Natural killer cell (primary cell): ENCODE data around the gene EARS2. TPM values are rescaled to one million over a fixed set of nuclear protein-coding genes. Genes with fewer than 3 reads are reported as not detected.

ENCODE experiments used
- ATAC-seq, 3 donors: fragments of 150-1000 bp in 2 of 3; fragments of 200-7000 bp in 1 of 3; cut with Tn5 transposase; 1 replicate in 1 of 3; 2 replicates in 2 of 3; pipeline ENCODE4 v1.10.0; 2021; ENCODE audit warnings: mild to moderate bottlenecking in 2 of 3, moderate library complexity in 2 of 3
- DNase-seq, 2 donors: peaks; one replicate each; pipeline versions ENCODE4 v3.0.0 to v3.0.0-alpha.2; 2013 to 2021; ENCODE audit warnings: mixed read lengths in 1 of 2
- H3K27ac ChIP-seq: one replicate; pipeline ENCODE4 v1.5.1; 2013; ENCODE audit warnings: mild to moderate bottlenecking, low read length
- H3K27me3 ChIP-seq: one replicate; pipeline ENCODE4 v1.6.1; 2013; ENCODE audit warnings: low read length; ENCODE audit not compliant: control insufficient read depth, insufficient read depth
- H3K36me3 ChIP-seq: one replicate; pipeline ENCODE4 v1.6.1; 2013; ENCODE audit warnings: low read length; ENCODE audit not compliant: control insufficient read depth, insufficient read depth
- H3K4me1 ChIP-seq: one replicate; pipeline ENCODE4 v1.6.1; 2013; ENCODE audit warnings: low read length; ENCODE audit not compliant: control insufficient read depth, insufficient read depth
- H3K4me3 ChIP-seq: one replicate; pipeline ENCODE4 v1.5.1; 2013; ENCODE audit warnings: low read length
- H3K9me3 ChIP-seq: one replicate; pipeline ENCODE4 v1.6.1; 2013; ENCODE audit warnings: low read length; ENCODE audit not compliant: control insufficient read depth, insufficient read depth
- H3K27ac Mint-ChIP-seq, 2 donors: one replicate each; pipeline ENCODE4 v1.8.0; 2022; ENCODE audit warnings: mild to moderate bottlenecking in 2 of 2, mixed read lengths in 2 of 2, moderate library complexity in 1 of 2
- H3K27me3 Mint-ChIP-seq, 2 donors: one replicate each; pipeline ENCODE4 v1.8.0; 2022; ENCODE audit warnings: low read depth in 2 of 2, mixed read lengths in 2 of 2
- H3K36me3 Mint-ChIP-seq: one replicate; pipeline ENCODE4 v1.8.0; 2022; ENCODE audit warnings: mixed read lengths
- H3K4me1 Mint-ChIP-seq, 2 donors: one replicate each; pipeline ENCODE4 v1.8.0; 2022; ENCODE audit warnings: mixed read lengths in 2 of 2
- H3K4me3 Mint-ChIP-seq: one replicate; pipeline ENCODE4 v1.8.0; 2022; ENCODE audit warnings: mild to moderate bottlenecking, moderate library complexity, mixed read lengths
- H3K9me3 Mint-ChIP-seq, 2 donors: one replicate each; pipeline ENCODE4 v1.8.0; 2022; ENCODE audit warnings: mixed read lengths in 2 of 2
- CTCF ChIP-seq: fragments of 200-600 bp; IDR thresholded peaks from one replicate; pipeline ENCODE4 v1.8.0; 2022; ENCODE audit warnings: antibody characterized with exemption
- whole genome bisulfite sequencing: methylation state at CpG from one replicate; pipeline ENCODE4 v1.1.7; 2013; ENCODE audit warnings: missing lambda C conversion rate; ENCODE audit not compliant: insufficient coverage; 5-methylcytosine and 5-hydroxymethylcytosine counted together
- intact Hi-C: fragments of 100-400 bp; cut with micrococcal nuclease; formaldehyde crosslinking; loops from one replicate; pipeline ENCODE4 v1.14.2; 2022
- total RNA-seq, 4 donors: library from RNA; stranded (reverse); fragments of 120-200 nt in 1 of 4; gene quantifications; one replicate each; pipeline versions ENCODE4 v1.2.3 to v1.2.4, GENCODE V29; 2013 to 2022

The EARS2 gene
- total RNA-seq, 3 donors from 2014 or later (not counting 1 experiment from before 2014, with no cell fraction given), result 12.1 to 14.2 (median 12.4) TPM

- intact Hi-C loops, result no loop called here
- no peak overlapping the region for H3K27ac Mint-ChIP-seq
- ATAC-seq (no peak), DNase-seq (no peak)
- no peak overlapping the region for H3K27ac ChIP-seq
- H3K4me3 Mint-ChIP-seq, result no peak overlapping the region
- H3K9me3 ChIP-seq, result no peaks in the 10 kb centered on the region
- H3K4me3 ChIP-seq, result no peak overlapping the region
- H3K9me3 Mint-ChIP-seq, result no peaks in the 10 kb centered on the region
- no peaks in the 10 kb centered on the region for H3K27me3 ChIP-seq
- H3K4me1 Mint-ChIP-seq, result no peaks in the 10 kb centered on the region
- H3K36me3 Mint-ChIP-seq, result no peaks in the 10 kb centered on the region
- no peak for TF ChIP-seq CTCF
- WGBS, result 96% methylated on average over 18 of the region's 19 CpGs
- peaks cover 42% of the 10 kb centered on the region for H3K36me3 ChIP-seq
- H3K27me3 Mint-ChIP-seq, result no peaks in the 10 kb centered on the region
- H3K4me1 ChIP-seq, result no peaks in the 10 kb centered on the region
These were observed 22.0 kb downstream of the EARS2 start for GRCh38 chr16:23534868-23535860.

- no peak for ATAC-seq
- H3K4me3 ChIP-seq, result no peak overlapping the region
- no peaks in the 10 kb centered on the region for H3K27me3 ChIP-seq
- intact Hi-C loops, result no loop called here
- no peaks in the 10 kb centered on the region for H3K36me3 Mint-ChIP-seq
- no peaks in the 10 kb centered on the region for H3K4me1 Mint-ChIP-seq
- no peak overlapping the region for H3K27ac Mint-ChIP-seq
- H3K36me3 ChIP-seq, result peaks cover 59% of the 10 kb centered on the region
- H3K9me3 Mint-ChIP-seq, result no peaks in the 10 kb centered on the region
- H3K9me3 ChIP-seq, result no peaks in the 10 kb centered on the region
- no peak overlapping the region for H3K27ac ChIP-seq
- 93% methylated on average over 1 of the region's 1 CpG for WGBS
- no peak for DNase-seq
- no peak overlapping the region for H3K4me3 Mint-ChIP-seq
- H3K27me3 Mint-ChIP-seq, result no peaks in the 10 kb centered on the region
- TF ChIP-seq CTCF, result no peak
- H3K4me1 ChIP-seq, result no peaks in the 10 kb centered on the region
These were observed 24.7 kb downstream of the EARS2 start for GRCh38 chr16:23532448-23532847.

GRCh38 chr16:23530062-23530461 is 27.1 kb downstream of the EARS2 start:
- no peak for ATAC-seq
- 100% methylated on average over 5 of the region's 5 CpGs for WGBS
- H3K27ac ChIP-seq, result no peak overlapping the region
- Mint-ChIP-seq H3K27me3 (no peaks in the 10 kb centered on the region), H3K9me3 (no peaks in the 10 kb centered on the region), H3K36me3 (no peaks in the 10 kb centered on the region), H3K4me1 (no peaks in the 10 kb centered on the region), H3K4me3 (no peak overlapping the region), H3K27ac (no peak overlapping the region)
- no peak overlapping the region for H3K4me3 ChIP-seq
- TF ChIP-seq CTCF, result no peak
- no peaks in the 10 kb centered on the region for H3K27me3 ChIP-seq
- intact Hi-C loops, result no loop called here
- no peak for DNase-seq
- no peaks in the 10 kb centered on the region for H3K4me1 ChIP-seq
- H3K36me3 ChIP-seq, result peaks cover 62% of the 10 kb centered on the region
- no peaks in the 10 kb centered on the region for H3K9me3 ChIP-seq
